Measurements from ENCODE around the gene E2F2.
A peak's percentile ranks its signal among the peaks of the same experiment; 100 is the strongest.
"Not testable (repeated sequence)": the region's sequence is repeated elsewhere in the genome, so short reads cannot be mapped to it uniquely, and the experiment has no call there.

E2F2 gene

DNA sequence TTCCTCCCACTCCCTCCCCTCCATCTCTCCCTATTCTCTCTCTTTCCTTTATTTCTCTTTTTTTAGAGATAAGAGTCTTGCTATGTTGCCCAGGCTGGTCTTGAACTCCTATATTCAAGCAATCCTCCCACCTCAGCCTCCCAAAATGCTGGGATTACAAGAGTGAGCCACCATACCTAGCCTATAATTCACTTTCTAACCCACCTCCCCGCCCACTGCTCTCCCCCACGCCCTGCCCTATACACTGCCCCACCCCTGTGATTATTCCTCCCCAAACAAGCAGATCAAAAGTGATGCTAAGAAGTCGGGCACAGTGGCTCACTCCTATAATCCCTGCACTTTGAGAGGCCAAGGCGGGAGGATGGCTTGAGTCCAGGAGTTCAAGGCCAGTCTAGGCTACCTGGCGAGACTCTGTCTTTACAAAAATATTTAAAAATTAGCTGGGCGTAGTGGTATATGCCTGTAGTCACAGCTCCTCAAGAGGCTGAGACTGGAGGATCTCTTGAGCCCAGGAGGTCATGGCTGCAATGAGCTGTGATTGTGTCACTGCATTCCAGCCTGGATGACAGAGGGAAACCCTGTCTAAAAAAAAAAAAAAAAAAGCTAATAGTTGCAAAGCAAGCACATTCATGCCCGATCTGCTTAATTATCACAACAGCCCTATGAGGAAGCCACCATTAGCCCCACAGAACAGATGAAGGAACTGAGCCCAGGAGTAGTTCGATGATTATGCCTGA lies 12.8 kb upstream of the E2F2 start:
- CTCF ChIA-PET = interaction anchor here (0.6 to 18.2 kb wide), 14 partner anchors 13 to 373 kb away, joined by 3 to 506 read pairs (median 6); partner anchors contain the start of genes E2F2 and RPL11
- POLR2A ChIA-PET = interaction anchor here (0.7 to 2.1 kb wide), 3 partner anchors 10 to 93 kb away, joined by 3 to 9 read pairs (median 4); partner anchors contain the start of gene ID3
- H3K4me1 ChIP-seq (ENCODE audit: control insufficient read depth, insufficient read depth, low read length) = no peaks in the 10 kb centered on the region
- no peaks in the 10 kb centered on the region for H3K9me3 ChIP-seq (ENCODE audit: control insufficient read depth, insufficient read depth, low read depth, low read length)
- peak; percentile 92 for TF ChIP-seq KLF1 (tag by site-specific recombination; IDR thresholded peaks at IDR 0.05)
- peak; percentile 71; the same call in 1 of the 2 replicates for TF ChIP-seq EGR2 (tag by site-specific recombination; IDR thresholded peaks at IDR 0.05; ENCODE audit: low read depth)
- TF ChIP-seq ZFHX2 (tag by site-specific recombination; conservative IDR thresholded peaks at IDR 0.05) = peak; percentile 56
- TF ChIP-seq, protein P1, sequence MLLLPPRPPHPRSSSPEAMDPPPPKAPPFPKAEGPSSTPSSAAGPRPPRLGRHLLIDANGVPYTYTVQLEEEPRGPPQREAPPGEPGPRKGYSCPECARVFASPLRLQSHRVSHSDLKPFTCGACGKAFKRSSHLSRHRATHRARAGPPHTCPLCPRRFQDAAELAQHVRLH (tag by site-specific recombination; IDR thresholded peaks at IDR 0.05) = no peak
- H3K27ac ChIP-seq (ENCODE audit: extremely low read depth, low read depth, low read length) = no peak overlapping the region
- H3K36me3 ChIP-seq (ENCODE audit: control insufficient read depth in 2 of 2, insufficient read depth in 1 of 2, low read length in 2 of 2) = no peaks in the 10 kb centered on the region
- H3K4me3 ChIP-seq (ENCODE audit: low read depth, low read length) = no peak overlapping the region

DNA sequence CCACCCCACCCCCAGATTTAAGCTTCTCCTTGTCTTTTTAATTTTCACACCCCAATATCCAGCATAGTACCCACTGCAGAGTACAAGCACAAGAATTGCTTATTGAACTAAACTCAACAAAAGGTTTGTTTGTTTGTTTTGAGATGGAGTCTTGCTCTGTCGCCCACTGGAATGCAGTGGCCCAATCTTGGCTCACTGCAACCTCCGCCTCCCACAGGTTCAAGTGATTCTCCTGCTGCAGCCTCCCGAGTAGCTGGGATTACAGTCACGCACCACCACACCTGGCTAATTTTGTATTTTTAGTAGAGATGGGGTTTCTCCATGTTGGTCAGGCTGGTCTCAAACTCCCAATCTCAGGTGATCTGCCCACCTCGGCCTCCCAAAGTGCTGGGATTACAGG lies 11.9 kb upstream of the E2F2 start:
- TF ChIP-seq ZFHX2 (tag by site-specific recombination; conservative IDR thresholded peaks at IDR 0.05) = peak; percentile 14; the same call in 1 of the 2 replicates
- H3K36me3 ChIP-seq (ENCODE audit: control insufficient read depth in 2 of 2, insufficient read depth in 1 of 2, low read length in 2 of 2); POLR2A ChIA-PET; H3K9me3 ChIP-seq (ENCODE audit: control insufficient read depth, insufficient read depth, low read depth, low read length); H3K4me3 ChIP-seq (ENCODE audit: low read depth, low read length); H3K4me1 ChIP-seq (ENCODE audit: control insufficient read depth, insufficient read depth, low read length); H3K27ac ChIP-seq (ENCODE audit: extremely low read depth, low read depth, low read length): not testable (repeated sequence)
- CTCF ChIA-PET = interaction anchor here (0.6 to 18.2 kb wide), 6 partner anchors 47 to 400 kb away, joined by 4 to 506 read pairs (median 4); no protein-coding TSS in a partner anchor

DNA sequence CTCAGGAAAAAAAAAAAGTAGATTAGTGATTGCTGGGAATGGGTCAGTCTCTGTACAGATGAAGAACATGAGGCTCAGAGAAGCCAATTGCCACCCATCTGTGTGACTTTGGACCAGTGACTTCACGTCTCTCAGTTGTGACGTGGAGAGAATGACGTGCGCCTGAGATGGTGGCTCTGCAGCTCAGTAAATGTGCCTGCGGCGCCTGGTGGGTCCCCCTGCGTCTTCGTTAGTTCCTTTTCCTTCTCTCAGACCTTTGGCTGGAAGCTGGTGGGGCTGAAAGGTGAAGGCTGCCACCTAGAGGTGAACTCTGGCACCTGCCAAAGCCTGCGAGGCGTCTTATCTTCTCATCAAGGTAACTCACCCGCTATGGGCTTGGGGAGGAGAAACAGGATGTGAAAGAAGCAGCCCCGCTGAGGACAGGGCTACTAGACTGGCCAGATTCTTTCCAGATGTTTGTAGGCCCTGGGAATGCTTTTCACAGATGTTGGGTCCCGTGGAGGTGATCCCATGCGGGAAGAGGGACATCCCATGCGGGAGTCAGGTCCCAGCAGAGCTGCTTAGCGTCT lies 8.7 kb upstream of the E2F2 start:
- Histone ChIP-seq H3K4me1 (ENCODE audit: control insufficient read depth, insufficient read depth, low read length) (no peaks in the 10 kb centered on the region), H3K4me3 (ENCODE audit: low read depth, low read length) (no peak overlapping the region)
- TF ChIP-seq ZNF184 (tag by site-specific recombination; IDR thresholded peaks at IDR 0.05) = peak; percentile 58; the same call in 1 of the 2 replicates
- TF ChIP-seq ZEB2 (tag by site-specific recombination; IDR thresholded peaks at IDR 0.05) = peak; percentile 56
- TF ChIP-seq WT1 (tag by site-specific recombination; IDR thresholded peaks at IDR 0.05) = 0 out of 2 replicates have a peak, but pooled peaks have one; percentile 11
- TF ChIP-seq ZNF660 (tag by site-specific recombination; IDR thresholded peaks at IDR 0.05) = peak; percentile 97
- TF ChIP-seq, protein P2, sequence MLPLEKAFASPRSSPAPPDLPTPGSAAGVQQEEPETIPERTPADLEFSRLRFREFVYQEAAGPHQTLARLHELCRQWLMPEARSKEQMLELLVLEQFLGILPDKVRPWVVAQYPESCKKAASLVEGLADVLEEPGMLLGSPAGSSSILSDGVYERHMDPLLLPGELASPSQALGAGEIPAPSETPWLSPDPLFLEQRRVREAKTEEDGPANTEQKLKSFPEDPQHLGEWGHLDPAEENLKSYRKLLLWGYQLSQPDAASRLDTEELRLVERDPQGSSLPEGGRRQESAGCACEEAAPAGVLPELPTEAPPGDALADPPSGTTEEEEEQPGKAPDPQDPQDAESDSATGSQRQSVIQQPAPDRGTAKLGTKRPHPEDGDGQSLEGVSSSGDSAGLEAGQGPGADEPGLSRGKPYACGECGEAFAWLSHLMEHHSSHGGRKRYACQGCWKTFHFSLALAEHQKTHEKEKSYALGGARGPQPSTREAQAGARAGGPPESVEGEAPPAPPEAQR (tag by site-specific recombination; IDR thresholded peaks at IDR 0.05) = no peak
- TF ChIP-seq ZSCAN30 (tag by site-specific recombination; IDR thresholded peaks at IDR 0.05) = peak; percentile 85; the same call in 1 of the 2 replicates
- 0 out of 2 replicates have a peak, but pooled peaks have one; percentile 23 for TF ChIP-seq KLF8 (tag by site-specific recombination; IDR thresholded peaks at IDR 0.05)
- no peak for TF ChIP-seq ZNF768 (tag by site-specific recombination; IDR thresholded peaks at IDR 0.05)
- no peak for TF ChIP-seq ZNF16 (tag by site-specific recombination; IDR thresholded peaks at IDR 0.05; ENCODE audit: low read depth)
- no peak for TF ChIP-seq ZNF350 (tag by site-specific recombination; IDR thresholded peaks at IDR 0.05)
- TF ChIP-seq, protein P3, sequence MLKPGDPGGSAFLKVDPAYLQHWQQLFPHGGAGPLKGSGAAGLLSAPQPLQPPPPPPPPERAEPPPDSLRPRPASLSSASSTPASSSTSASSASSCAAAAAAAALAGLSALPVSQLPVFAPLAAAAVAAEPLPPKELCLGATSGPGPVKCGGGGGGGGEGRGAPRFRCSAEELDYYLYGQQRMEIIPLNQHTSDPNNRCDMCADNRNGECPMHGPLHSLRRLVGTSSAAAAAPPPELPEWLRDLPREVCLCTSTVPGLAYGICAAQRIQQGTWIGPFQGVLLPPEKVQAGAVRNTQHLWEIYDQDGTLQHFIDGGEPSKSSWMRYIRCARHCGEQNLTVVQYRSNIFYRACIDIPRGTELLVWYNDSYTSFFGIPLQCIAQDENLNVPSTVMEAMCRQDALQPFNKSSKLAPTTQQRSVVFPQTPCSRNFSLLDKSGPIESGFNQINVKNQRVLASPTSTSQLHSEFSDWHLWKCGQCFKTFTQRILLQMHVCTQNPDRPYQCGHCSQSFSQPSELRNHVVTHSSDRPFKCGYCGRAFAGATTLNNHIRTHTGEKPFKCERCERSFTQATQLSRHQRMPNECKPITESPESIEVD (tag by site-specific recombination; IDR thresholded peaks at IDR 0.05) = no peak
- TF ChIP-seq TRIM28 (IDR thresholded peaks at IDR 0.05; ENCODE audit: borderline replicate concordance, low read length) = peak; percentile 92
- TF ChIP-seq, protein P4, sequence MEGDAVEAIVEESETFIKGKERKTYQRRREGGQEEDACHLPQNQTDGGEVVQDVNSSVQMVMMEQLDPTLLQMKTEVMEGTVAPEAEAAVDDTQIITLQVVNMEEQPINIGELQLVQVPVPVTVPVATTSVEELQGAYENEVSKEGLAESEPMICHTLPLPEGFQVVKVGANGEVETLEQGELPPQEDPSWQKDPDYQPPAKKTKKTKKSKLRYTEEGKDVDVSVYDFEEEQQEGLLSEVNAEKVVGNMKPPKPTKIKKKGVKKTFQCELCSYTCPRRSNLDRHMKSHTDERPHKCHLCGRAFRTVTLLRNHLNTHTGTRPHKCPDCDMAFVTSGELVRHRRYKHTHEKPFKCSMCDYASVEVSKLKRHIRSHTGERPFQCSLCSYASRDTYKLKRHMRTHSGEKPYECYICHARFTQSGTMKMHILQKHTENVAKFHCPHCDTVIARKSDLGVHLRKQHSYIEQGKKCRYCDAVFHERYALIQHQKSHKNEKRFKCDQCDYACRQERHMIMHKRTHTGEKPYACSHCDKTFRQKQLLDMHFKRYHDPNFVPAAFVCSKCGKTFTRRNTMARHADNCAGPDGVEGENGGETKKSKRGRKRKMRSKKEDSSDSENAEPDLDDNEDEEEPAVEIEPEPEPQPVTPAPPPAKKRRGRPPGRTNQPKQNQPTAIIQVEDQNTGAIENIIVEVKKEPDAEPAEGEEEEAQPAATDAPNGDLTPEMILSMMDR (tag by site-specific recombination; IDR thresholded peaks at IDR 0.05) = peak; percentile 95
- no peak for TF ChIP-seq ZSCAN16 (tag by site-specific recombination; IDR thresholded peaks at IDR 0.05)
- TF ChIP-seq, protein P5, sequence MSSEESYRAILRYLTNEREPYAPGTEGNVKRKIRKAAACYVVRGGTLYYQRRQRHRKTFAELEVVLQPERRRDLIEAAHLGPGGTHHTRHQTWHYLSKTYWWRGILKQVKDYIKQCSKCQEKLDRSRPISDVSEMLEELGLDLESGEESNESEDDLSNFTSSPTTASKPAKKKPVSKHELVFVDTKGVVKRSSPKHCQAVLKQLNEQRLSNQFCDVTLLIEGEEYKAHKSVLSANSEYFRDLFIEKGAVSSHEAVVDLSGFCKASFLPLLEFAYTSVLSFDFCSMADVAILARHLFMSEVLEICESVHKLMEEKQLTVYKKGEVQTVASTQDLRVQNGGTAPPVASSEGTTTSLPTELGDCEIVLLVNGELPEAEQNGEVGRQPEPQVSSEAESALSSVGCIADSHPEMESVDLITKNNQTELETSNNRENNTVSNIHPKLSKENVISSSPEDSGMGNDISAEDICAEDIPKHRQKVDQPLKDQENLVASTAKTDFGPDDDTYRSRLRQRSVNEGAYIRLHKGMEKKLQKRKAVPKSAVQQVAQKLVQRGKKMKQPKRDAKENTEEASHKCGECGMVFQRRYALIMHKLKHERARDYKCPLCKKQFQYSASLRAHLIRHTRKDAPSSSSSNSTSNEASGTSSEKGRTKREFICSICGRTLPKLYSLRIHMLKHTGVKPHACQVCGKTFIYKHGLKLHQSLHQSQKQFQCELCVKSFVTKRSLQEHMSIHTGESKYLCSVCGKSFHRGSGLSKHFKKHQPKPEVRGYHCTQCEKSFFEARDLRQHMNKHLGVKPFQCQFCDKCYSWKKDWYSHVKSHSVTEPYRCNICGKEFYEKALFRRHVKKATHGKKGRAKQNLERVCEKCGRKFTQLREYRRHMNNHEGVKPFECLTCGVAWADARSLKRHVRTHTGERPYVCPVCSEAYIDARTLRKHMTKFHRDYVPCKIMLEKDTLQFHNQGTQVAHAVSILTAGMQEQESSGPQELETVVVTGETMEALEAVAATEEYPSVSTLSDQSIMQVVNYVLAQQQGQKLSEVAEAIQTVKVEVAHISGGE (tag by site-specific recombination; conservative IDR thresholded peaks at IDR 0.05; ENCODE audit: low read depth) = 0 out of 2 replicates have a peak, but pooled peaks have one; percentile 21
- TF ChIP-seq ZIC2 (tag by site-specific recombination; IDR thresholded peaks at IDR 0.05) = peak; percentile 35

More for the DNA sequence above, 8.7 kb upstream of the E2F2 start:
- Histone ChIP-seq H3K27ac (ENCODE audit: extremely low read depth, low read depth, low read length) (no peak overlapping the region), H3K36me3 (ENCODE audit: control insufficient read depth in 2 of 2, insufficient read depth in 1 of 2, low read length in 2 of 2) (no peaks in the 10 kb centered on the region), H3K9me3 (ENCODE audit: control insufficient read depth, insufficient read depth, low read depth, low read length) (no peaks in the 10 kb centered on the region)
- ChIA-PET POLR2A (interaction anchor here (0.6 to 2.8 kb wide), 9 partner anchors 8 to 172 kb away, joined by 3 to 21 read pairs (median 4); partner anchors contain the start of gene E2F2), CTCF (interaction anchor here (0.5 to 18.2 kb wide), 38 partner anchors 10 to 1423 kb away, joined by 3 to 506 read pairs (median 4); partner anchors contain the start of genes ASAP3, CNR2 and E2F2)
